GM18526 (cell line): Measurements from ENCODE around the gene INS.

Source experiments
- POLR2A ChIP-seq: IDR thresholded peaks from 3 replicates; pipeline ENCODE4 v1.6.1; 2011; ENCODE audit not compliant: insufficient read length; ENCODE audit errors: extremely low read depth

The INS gene

GRCh38 chr11:2201542-2201941, 40.5 kb upstream of the INS start:
- no peak for TF ChIP-seq POLR2A

- TF ChIP-seq POLR2A: no peak
These were observed 40.0 kb upstream of the INS start for GRCh38 chr11:2200957-2201519.

GRCh38 chr11:2200536-2200935, 39.5 kb upstream of the INS start:
- TF ChIP-seq POLR2A: no peak

DNA sequence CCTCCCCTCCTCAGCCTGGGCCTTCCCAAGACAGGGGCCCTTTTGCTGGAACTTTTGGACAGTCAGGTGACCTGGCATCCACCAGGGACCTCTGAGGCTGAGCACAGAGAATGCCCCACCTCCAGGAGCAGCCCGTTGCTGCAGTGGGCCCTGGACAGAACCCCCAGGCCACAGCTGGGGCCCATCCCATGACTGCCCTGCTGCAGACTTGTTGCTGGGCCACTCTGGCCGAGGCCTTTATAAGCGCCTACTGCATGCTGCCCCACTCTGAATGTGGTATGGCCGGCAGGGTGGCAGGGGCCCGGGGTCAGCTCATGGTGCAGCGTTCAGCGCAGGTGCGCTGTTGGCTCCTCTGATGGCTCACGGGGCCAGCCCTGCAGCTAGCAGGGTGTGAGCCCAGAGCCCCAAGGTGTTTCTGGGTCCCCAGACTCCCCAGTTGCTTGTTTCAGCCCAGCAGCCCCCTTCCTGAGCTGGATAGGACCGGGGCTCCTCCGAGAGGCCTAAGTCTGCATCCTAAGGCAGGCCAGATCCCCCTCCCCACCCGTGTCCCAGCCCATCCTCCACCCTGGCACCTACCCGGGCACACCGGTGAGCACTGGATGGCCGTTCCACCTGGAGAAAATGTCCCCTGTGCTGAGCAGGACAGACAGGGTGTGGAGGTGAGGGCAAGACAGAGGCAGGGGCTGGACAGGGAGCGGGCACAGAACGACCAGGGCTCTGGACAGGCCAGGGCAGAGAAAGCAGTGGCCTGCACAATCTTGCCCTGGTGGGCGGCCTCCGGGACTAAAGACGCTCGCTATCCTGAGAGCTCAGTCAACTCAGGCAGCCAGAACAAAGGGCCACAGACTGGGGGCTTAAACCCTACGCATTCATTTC, 38.7 kb upstream of the INS start:
- TF ChIP-seq POLR2A: no peak

DNA sequence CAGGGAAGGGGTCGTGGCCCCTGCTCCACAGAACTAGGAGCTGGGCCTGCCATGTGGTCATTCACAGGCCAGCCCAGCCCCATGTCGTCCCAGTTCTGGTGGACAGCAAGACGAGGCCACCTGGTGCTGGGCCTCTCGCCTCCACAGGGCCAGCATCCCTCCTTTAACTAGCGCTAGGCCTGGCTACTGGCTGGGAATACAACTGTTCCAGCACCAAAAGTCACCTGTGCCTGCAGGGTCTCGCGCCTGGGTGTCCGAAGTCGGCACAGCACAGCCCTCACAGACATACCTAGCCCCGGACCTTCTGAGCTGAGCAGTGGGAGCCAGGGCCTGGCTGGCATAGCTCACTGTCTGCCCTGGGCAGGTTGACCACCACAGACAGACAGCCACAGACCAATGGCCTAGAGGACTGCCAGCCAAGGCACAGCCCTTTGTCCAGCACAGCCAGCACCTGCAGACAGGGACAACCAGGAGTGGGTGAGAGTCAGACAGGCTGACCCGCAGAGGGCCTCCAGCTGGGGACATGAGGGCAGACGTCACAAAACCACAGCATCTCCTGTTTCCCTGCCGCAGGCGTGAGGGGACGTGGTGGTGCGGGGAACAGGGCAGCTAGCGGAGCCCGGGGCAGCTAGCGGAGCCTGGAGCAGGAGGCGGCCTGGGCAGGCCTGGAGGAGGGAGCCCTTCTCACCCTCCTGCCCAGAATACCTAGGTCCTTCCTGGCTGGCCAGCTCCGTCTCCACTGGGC, 37.8 kb upstream of the INS start:
- TF ChIP-seq POLR2A: no peak

DNA sequence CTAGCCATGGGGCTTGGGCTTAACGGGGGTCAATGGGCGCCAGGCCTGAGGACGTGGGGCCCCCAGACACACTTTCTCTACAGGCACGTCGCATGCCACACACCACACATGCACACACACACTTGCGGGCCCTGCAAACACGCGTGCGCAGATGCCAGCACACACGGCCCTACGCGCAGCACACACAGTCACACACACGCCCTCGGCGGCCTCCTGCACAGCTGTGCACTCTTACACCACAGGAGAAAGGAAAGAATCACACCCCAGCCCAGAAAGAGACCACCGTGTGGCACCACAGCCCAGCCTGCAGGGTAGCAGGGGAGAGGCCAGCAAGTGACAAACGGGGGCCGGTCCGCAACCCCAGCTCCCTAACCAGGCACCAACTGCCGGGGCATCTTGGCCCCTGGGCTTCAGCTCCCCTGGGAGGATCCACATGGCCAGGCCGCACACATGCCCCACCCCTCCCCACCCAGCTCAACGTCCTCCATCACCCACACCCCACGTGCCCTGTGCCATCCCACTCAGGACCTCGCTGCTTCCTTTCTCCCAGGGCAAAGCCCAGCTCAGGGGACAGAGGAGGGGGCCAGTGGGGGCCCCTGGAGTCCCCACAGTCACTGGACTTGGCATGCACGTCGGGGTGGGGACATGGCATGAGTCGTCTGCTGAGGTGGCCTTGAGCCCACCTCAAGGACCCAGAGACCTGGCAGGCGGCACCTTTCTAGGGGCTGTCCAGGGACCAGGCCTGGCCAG, 36.9 kb upstream of the INS start:
- no peak for TF ChIP-seq POLR2A

- TF ChIP-seq POLR2A: no peak
These were observed 36.2 kb upstream of the INS start for GRCh38 chr11:2196970-2197770.

DNA sequence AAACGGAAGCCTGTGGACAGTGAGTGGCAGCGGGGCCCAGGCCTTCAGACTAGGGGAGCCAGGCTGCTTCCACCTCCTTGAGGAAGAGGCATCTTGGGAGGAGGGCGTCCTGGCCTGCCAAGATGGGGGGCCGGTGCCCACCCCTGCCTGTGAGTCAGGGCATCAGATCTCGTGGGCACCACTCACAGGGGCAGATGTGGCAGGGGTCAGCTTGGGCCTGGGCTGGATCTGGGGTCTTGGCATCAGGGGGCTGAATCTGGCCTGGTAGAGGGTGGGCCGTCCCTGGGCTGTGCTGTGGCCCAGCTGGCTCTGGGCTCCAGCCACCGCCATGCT, 34.7 kb upstream of the INS start:
- no peak for TF ChIP-seq POLR2A

DNA sequence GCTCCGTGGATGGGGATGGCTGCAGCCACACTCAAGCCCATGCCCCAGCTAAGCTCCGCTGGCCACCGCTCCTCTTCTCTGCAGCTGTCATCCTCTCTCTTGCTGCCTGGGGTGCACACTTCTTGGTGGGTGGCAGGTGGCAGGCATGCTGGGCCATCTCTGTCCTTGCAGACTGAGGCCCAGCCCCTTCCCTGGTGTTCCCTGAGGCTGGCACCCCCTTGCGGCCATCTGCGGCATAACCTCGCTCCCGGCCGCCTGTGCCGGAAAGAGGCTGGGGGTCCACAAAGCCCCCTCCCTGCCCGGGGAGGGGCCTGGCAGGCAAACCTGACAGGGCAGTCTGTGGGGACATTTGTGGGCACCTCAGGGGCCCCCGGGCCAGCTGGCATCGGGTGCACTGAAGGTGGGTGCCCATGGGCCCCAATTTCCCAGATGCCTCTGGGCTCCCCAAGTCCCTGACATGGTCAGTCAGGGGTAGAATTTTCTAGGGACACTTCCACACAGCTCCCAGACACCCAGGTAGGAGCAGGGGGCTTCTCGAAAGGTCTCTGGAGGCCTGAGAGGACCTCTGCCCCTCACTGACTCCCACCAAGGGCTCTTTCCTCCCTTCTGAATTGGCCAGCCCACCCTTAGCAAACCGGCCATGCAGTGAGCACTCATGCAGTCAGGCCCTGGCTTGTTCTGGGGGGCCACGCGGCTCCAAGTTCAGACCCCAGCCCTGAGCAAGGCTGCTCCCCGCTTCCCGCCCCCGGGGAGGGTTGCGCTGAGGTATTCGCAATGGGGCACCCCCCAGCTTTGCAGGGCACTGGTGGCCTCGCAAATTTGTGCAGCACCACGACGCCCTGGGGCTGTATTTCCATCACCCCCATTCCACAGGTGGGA, 34.1 kb upstream of the INS start:
- TF ChIP-seq POLR2A: no peak

- TF ChIP-seq POLR2A: no peak
These were observed 32.3 kb upstream of the INS start for GRCh38 chr11:2193099-2193887.

DNA sequence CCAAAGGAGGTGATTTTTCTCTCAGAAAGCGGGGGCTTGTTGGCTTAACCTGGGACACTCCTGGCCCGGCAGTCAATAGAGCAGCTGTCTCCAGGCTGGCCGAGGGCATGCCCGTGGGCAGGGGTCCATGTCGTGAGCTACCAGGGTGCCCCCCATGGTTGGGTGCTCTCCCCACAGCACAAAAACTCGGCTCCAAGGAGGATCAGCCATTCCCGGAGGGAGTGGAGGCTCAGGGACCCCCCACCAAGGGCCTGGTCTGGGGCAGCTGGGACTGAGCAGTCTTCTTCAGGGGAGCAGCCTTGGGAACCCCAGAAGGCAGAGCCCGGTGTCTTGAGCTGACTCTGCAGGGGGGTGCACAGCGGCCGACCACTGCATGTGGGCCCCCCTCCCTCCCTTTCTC, 31.4 kb upstream of the INS start:
- no peak for TF ChIP-seq POLR2A

DNA sequence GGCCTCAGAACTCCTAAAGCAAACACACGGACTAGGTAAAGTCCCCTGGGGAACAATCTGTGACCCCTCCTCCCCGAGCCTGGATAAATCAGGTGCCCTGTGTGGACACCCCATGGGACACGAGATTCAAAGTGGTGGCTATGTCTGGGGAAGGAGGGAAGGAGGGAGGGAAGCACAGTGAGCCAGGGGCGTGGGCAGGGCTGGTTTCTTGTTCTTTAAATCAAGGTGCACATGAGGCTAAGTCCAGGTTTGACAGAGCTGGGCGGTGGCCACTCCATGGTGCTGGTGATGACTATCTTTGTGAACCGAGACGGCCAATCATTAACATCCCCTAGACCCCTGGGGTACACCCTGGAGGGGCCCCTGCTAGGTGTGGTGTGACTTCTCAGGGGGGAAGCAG, 30.9 kb upstream of the INS start:
- TF ChIP-seq POLR2A: no peak
